ENCODE results near the gene SLC47A1. TPM values are rescaled to one million over a fixed set of nuclear protein-coding genes. Genes with fewer than 3 reads are reported as not detected.
A peak's percentile ranks its signal among the peaks of the same experiment; 100 is the strongest.
"Not testable (repeated sequence)": the region's sequence is repeated elsewhere in the genome, so short reads cannot be mapped to it uniquely, and the experiment has no call there.

Gene SLC47A1
- polyA plus RNA-seq, 2 of the 4 experiments (the other 2 are of a cell fraction): 21.1 to 24.6 TPM

- peak; percentile 99 to 100 for TF ChIP-seq RAD21 (conservative IDR thresholded peaks at IDR 0.05 in 1 of 2, IDR thresholded peaks at IDR 0.05 in 1 of 2)
- no peak for TF ChIP-seq BHLHE40 (IDR thresholded peaks at IDR 0.05; ENCODE audit: low read depth, low read length)
- TF ChIP-seq BCL3 (IDR thresholded peaks at IDR 0.05): no peak
These were observed 19.7 kb upstream of the SLC47A1 start (continued) for GRCh38 chr17:19513897-19514488.

GRCh38 chr17:19517699-19518098 lies 16.0 kb upstream of the SLC47A1 start:
- POLR2A ChIA-PET: interaction anchor here (1.1 kb wide), 1 partner anchor 131 kb away, joined by 3 read pairs; the partner anchor contains the start of gene ALDH3A2
- no peak for TF ChIP-seq USF2 (IDR thresholded peaks at IDR 0.05)
- no peak for TF ChIP-seq RARB (CRISPR knock-in tag; IDR thresholded peaks at IDR 0.05)
- TF ChIP-seq PBX3 (IDR thresholded peaks at IDR 0.05): no peak
- no peak for TF ChIP-seq FOXS1 (CRISPR knock-in tag; IDR thresholded peaks at IDR 0.05)
- no peak for TF ChIP-seq POLR2AphosphoS2 (conservative IDR thresholded peaks at IDR 0.05; ENCODE audit: low read length)
- no peak for TF ChIP-seq REST (IDR thresholded peaks at IDR 0.05)
- no peak for TF ChIP-seq SMC3 (IDR thresholded peaks at IDR 0.05)
- TF ChIP-seq HMGXB4 (CRISPR knock-in tag; IDR thresholded peaks at IDR 0.05; ENCODE audit: borderline replicate concordance): no peak
- TF ChIP-seq GATA3 (IDR thresholded peaks at IDR 0.05; ENCODE audit: borderline replicate concordance): no peak
- H3K4me2 ChIP-seq: no peak overlapping the region
- DNase-seq (ENCODE audit: low read depth in 1 of 2, low spot score in 1 of 2): no peak
- H3K4me1 ChIP-seq: peaks cover 4% of the 10 kb centered on the region; the same call in 1 of the 3 replicates
- H3K9me3 ChIP-seq: no peaks in the 10 kb centered on the region
- no peak overlapping the region for H3K4me3 ChIP-seq
- no peak for FAIRE-seq
- no peak overlapping the region for H3K27ac ChIP-seq
- ATAC-seq: no peak
- CTCF ChIA-PET: interaction anchor here (0.7 to 5.5 kb wide), 10 partner anchors 15 to 248 kb away, joined by 3 to 207 read pairs (median 4); partner anchors contain the start of gene B9D1

- POLR2A ChIA-PET; H3K4me2 ChIP-seq; H3K4me1 ChIP-seq; DNase-seq (ENCODE audit: low read depth in 1 of 2, low spot score in 1 of 2); H3K4me3 ChIP-seq; H3K27ac ChIP-seq; ATAC-seq; FAIRE-seq; H3K9me3 ChIP-seq: not testable (repeated sequence)
- CTCF ChIA-PET: interaction anchor here (0.8 to 5.5 kb wide), 4 partner anchors 199 to 246 kb away, joined by 3 to 207 read pairs (median 19); no protein-coding TSS in a partner anchor
- 82% methylated on average over 13 of the region's 13 CpGs for WGBS (ENCODE audit: missing lambda C conversion rate)
These were observed 14.0 kb upstream of the SLC47A1 start for GRCh38 chr17:19519388-19520291.

All from A549 (cell line).